ENCODE data around the gene RPN2.

Gene RPN2

GRCh38 chr20:37193821-37194220 is 14.7 kb downstream of the RPN2 start:
- H3K4me3 ChIP-seq (ENCODE audit: low read length), result no peak overlapping the region
- TF ChIP-seq ZNF274 (IDR thresholded peaks at IDR 0.05; ENCODE audit: low read depth, low read length), result no peak

- no peak overlapping the region for H3K4me3 ChIP-seq (ENCODE audit: low read length)
These were observed 15.7 kb downstream of the RPN2 start for GRCh38 chr20:37194621-37195417.

GRCh38 chr20:37198932-37199660 is 20.0 kb downstream of the RPN2 start:
- no peak for TF ChIP-seq ZNF274 (IDR thresholded peaks at IDR 0.05; ENCODE audit: low read depth, low read length)
- no peak overlapping the region for H3K4me3 ChIP-seq (ENCODE audit: low read length)

More at GRCh38 chr20:37194621-37195417, 15.7 kb downstream of the RPN2 start:
- TF ChIP-seq ZNF274 (IDR thresholded peaks at IDR 0.05; ENCODE audit: low read depth, low read length), result no peak

GRCh38 chr20:37200376-37200775 is 21.2 kb downstream of the RPN2 start:
- H3K4me3 ChIP-seq (ENCODE audit: low read length), result no peak overlapping the region
- no peak for TF ChIP-seq ZNF274 (IDR thresholded peaks at IDR 0.05; ENCODE audit: low read depth, low read length)

- TF ChIP-seq ZNF274 (IDR thresholded peaks at IDR 0.05; ENCODE audit: low read depth, low read length), result no peak
- H3K4me3 ChIP-seq (ENCODE audit: low read length), result no peak overlapping the region
These were observed 22.0 kb downstream of the RPN2 start for GRCh38 chr20:37200926-37201826.

- no peak overlapping the region for H3K4me3 ChIP-seq (ENCODE audit: low read length)
- no peak for TF ChIP-seq ZNF274 (IDR thresholded peaks at IDR 0.05; ENCODE audit: low read depth, low read length)
These were observed 22.7 kb downstream of the RPN2 start for GRCh38 chr20:37201827-37202162.

GRCh38 chr20:37202267-37202943 is 23.3 kb downstream of the RPN2 start:
- no peak for TF ChIP-seq ZNF274 (IDR thresholded peaks at IDR 0.05; ENCODE audit: low read depth, low read length)
- H3K4me3 ChIP-seq (ENCODE audit: low read length), result no peak overlapping the region

- no peak overlapping the region for H3K4me3 ChIP-seq (ENCODE audit: low read length)
These were observed 24.9 kb downstream of the RPN2 start for GRCh38 chr20:37204056-37204455.

GRCh38 chr20:37205130-37205529 is 26.0 kb downstream of the RPN2 start:
- no peak for TF ChIP-seq ZNF274 (IDR thresholded peaks at IDR 0.05; ENCODE audit: low read depth, low read length)

More at GRCh38 chr20:37204056-37204455, 24.9 kb downstream of the RPN2 start:
- no peak for TF ChIP-seq ZNF274 (IDR thresholded peaks at IDR 0.05; ENCODE audit: low read depth, low read length)

GRCh38 chr20:37205794-37206193 is 26.7 kb downstream of the RPN2 start:
- no peak for TF ChIP-seq ZNF274 (IDR thresholded peaks at IDR 0.05; ENCODE audit: low read depth, low read length)
- H3K4me3 ChIP-seq (ENCODE audit: low read length), result no peak overlapping the region

More at GRCh38 chr20:37205130-37205529, 26.0 kb downstream of the RPN2 start:
- no peak overlapping the region for H3K4me3 ChIP-seq (ENCODE audit: low read length)

GRCh38 chr20:37207171-37207570 is 28.0 kb downstream of the RPN2 start:
- no peak for TF ChIP-seq ZNF274 (IDR thresholded peaks at IDR 0.05; ENCODE audit: low read depth, low read length)
- H3K4me3 ChIP-seq (ENCODE audit: low read length), result no peak overlapping the region

GRCh38 chr20:37209193-37209592 is 30.1 kb downstream of the RPN2 start:
- H3K4me3 ChIP-seq (ENCODE audit: low read length), result no peak overlapping the region
- TF ChIP-seq ZNF274 (IDR thresholded peaks at IDR 0.05; ENCODE audit: low read depth, low read length), result no peak

GRCh38 chr20:37209661-37210314 is 30.7 kb downstream of the RPN2 start:
- H3K4me3 ChIP-seq (ENCODE audit: low read length), result no peak overlapping the region
- no peak for TF ChIP-seq ZNF274 (IDR thresholded peaks at IDR 0.05; ENCODE audit: low read depth, low read length)
